ENCODE measurements around the gene SEC14L1.
"Not testable (repeated sequence)": the region's sequence is repeated elsewhere in the genome, so short reads cannot be mapped to it uniquely, and the experiment has no call there.

The SEC14L1 gene

GRCh38 chr17:77142689-77143088 is 1.9 kb downstream of the SEC14L1 start:
- H3K36me3 ChIP-seq (ENCODE audit: insufficient read depth, low read length) = peaks cover 16% of the 10 kb centered on the region; the same call in 1 of the 2 replicates
- peaks cover 33% of the 10 kb centered on the region for H3K4me1 ChIP-seq (ENCODE audit: insufficient read depth, low read length)
- no peak overlapping the region for H3K9ac ChIP-seq (ENCODE audit: low read depth, low read length)

GRCh38 chr17:77143306-77143705 is 2.5 kb downstream of the SEC14L1 start:
- Histone ChIP-seq H3K4me1 (ENCODE audit: insufficient read depth, low read length) (peaks cover 39% of the 10 kb centered on the region), H3K9me3 (ENCODE audit: control insufficient read depth, insufficient read depth, low read length) (no peaks in the 10 kb centered on the region), H3K36me3 (ENCODE audit: insufficient read depth, low read length) (peaks cover 16% of the 10 kb centered on the region; the same call in 1 of the 2 replicates), H3K9ac (ENCODE audit: low read depth, low read length) (no peak overlapping the region)

More at GRCh38 chr17:77142689-77143088, 1.9 kb downstream of the SEC14L1 start:
- H3K9me3 ChIP-seq (ENCODE audit: control insufficient read depth, insufficient read depth, low read length) = peaks cover 2% of the 10 kb centered on the region; the same call in 1 of the 2 replicates

GRCh38 chr17:77144227-77144626 is 3.5 kb downstream of the SEC14L1 start:
- H3K9me3 ChIP-seq (ENCODE audit: control insufficient read depth, insufficient read depth, low read length) = no peaks in the 10 kb centered on the region
- peaks cover 41% of the 10 kb centered on the region for H3K4me1 ChIP-seq (ENCODE audit: insufficient read depth, low read length)
- peaks cover 16% of the 10 kb centered on the region; the same call in 1 of the 2 replicates for H3K36me3 ChIP-seq (ENCODE audit: insufficient read depth, low read length)
- no peak overlapping the region for H3K9ac ChIP-seq (ENCODE audit: low read depth, low read length)

GRCh38 chr17:77145224-77145611 is 4.4 kb downstream of the SEC14L1 start:
- H3K4me1 ChIP-seq (ENCODE audit: insufficient read depth, low read length) = peaks cover 38% of the 10 kb centered on the region
- peaks cover 16% of the 10 kb centered on the region; the same call in 1 of the 2 replicates for H3K36me3 ChIP-seq (ENCODE audit: insufficient read depth, low read length)

GRCh38 chr17:77145612-77146245 is 5.0 kb downstream of the SEC14L1 start:
- Histone ChIP-seq H3K36me3 (ENCODE audit: insufficient read depth, low read length) (peaks cover 16% of the 10 kb centered on the region; the same call in 1 of the 2 replicates), H3K9me3 (ENCODE audit: control insufficient read depth, insufficient read depth, low read length) (no peaks in the 10 kb centered on the region), H3K4me1 (ENCODE audit: insufficient read depth, low read length) (peaks cover 38% of the 10 kb centered on the region), H3K9ac (ENCODE audit: low read depth, low read length) (no peak overlapping the region)

More at GRCh38 chr17:77145224-77145611, 4.4 kb downstream of the SEC14L1 start:
- Histone ChIP-seq H3K9me3 (ENCODE audit: control insufficient read depth, insufficient read depth, low read length) (no peaks in the 10 kb centered on the region), H3K9ac (ENCODE audit: low read depth, low read length) (no peak overlapping the region)

- no peak overlapping the region for H3K9ac ChIP-seq (ENCODE audit: low read depth, low read length)
- H3K4me1 ChIP-seq (ENCODE audit: insufficient read depth, low read length) = peaks cover 38% of the 10 kb centered on the region
- H3K36me3 ChIP-seq (ENCODE audit: insufficient read depth, low read length) = peaks cover 16% of the 10 kb centered on the region; the same call in 1 of the 2 replicates
- no peaks in the 10 kb centered on the region for H3K9me3 ChIP-seq (ENCODE audit: control insufficient read depth, insufficient read depth, low read length)
Observed at GRCh38 chr17:77146246-77146632, 5.5 kb downstream of the SEC14L1 start.

GRCh38 chr17:77146882-77147281 is 6.1 kb downstream of the SEC14L1 start:
- H3K36me3 ChIP-seq (ENCODE audit: insufficient read depth, low read length) = peaks cover 16% of the 10 kb centered on the region; the same call in 1 of the 2 replicates
- no peak overlapping the region for H3K9ac ChIP-seq (ENCODE audit: low read depth, low read length)
- H3K9me3 ChIP-seq (ENCODE audit: control insufficient read depth, insufficient read depth, low read length) = no peaks in the 10 kb centered on the region
- H3K4me1 ChIP-seq (ENCODE audit: insufficient read depth, low read length) = peaks cover 34% of the 10 kb centered on the region

- Histone ChIP-seq H3K36me3 (ENCODE audit: insufficient read depth, low read length) (peaks cover 16% of the 10 kb centered on the region; the same call in 1 of the 2 replicates), H3K4me1 (ENCODE audit: insufficient read depth, low read length) (peaks cover 31% of the 10 kb centered on the region), H3K9me3 (ENCODE audit: control insufficient read depth, insufficient read depth, low read length) (no peaks in the 10 kb centered on the region), H3K9ac (ENCODE audit: low read depth, low read length) (no peak overlapping the region)
Observed at GRCh38 chr17:77147357-77147801, 6.6 kb downstream of the SEC14L1 start.

- H3K9ac ChIP-seq (ENCODE audit: low read depth, low read length) = no peak overlapping the region
- peaks cover 31% of the 10 kb centered on the region for H3K4me1 ChIP-seq (ENCODE audit: insufficient read depth, low read length)
- H3K9me3 ChIP-seq (ENCODE audit: control insufficient read depth, insufficient read depth, low read length) = no peaks in the 10 kb centered on the region
- H3K36me3 ChIP-seq (ENCODE audit: insufficient read depth, low read length) = peaks cover 10% of the 10 kb centered on the region; the same call in 1 of the 2 replicates
Observed at GRCh38 chr17:77148077-77148939, 7.5 kb downstream of the SEC14L1 start.

- H3K36me3 ChIP-seq (ENCODE audit: insufficient read depth, low read length) = 0 out of 2 replicates have a peak, but pooled peaks cover 4% of the 10 kb centered on the region
- no peak overlapping the region for H3K9ac ChIP-seq (ENCODE audit: low read depth, low read length)
- H3K9me3 ChIP-seq (ENCODE audit: control insufficient read depth, insufficient read depth, low read length) = no peaks in the 10 kb centered on the region
- H3K4me1 ChIP-seq (ENCODE audit: insufficient read depth, low read length) = peaks cover 31% of the 10 kb centered on the region
Observed at GRCh38 chr17:77148940-77149510, 8.3 kb downstream of the SEC14L1 start.

GRCh38 chr17:77150196-77150595 is 9.4 kb downstream of the SEC14L1 start:
- Histone ChIP-seq H3K9ac (ENCODE audit: low read depth, low read length) (no peak overlapping the region), H3K36me3 (ENCODE audit: insufficient read depth, low read length) (no peaks in the 10 kb centered on the region), H3K9me3 (ENCODE audit: control insufficient read depth, insufficient read depth, low read length) (no peaks in the 10 kb centered on the region), H3K4me1 (ENCODE audit: insufficient read depth, low read length) (peaks cover 30% of the 10 kb centered on the region)

- Histone ChIP-seq H3K4me1 (ENCODE audit: insufficient read depth, low read length) (peaks cover 20% of the 10 kb centered on the region), H3K9ac (ENCODE audit: low read depth, low read length) (no peak overlapping the region), H3K36me3 (ENCODE audit: insufficient read depth, low read length) (no peaks in the 10 kb centered on the region), H3K9me3 (ENCODE audit: control insufficient read depth, insufficient read depth, low read length) (no peaks in the 10 kb centered on the region)
Observed at GRCh38 chr17:77151186-77151585, 10.4 kb downstream of the SEC14L1 start.

GRCh38 chr17:77152056-77152455 is 11.3 kb downstream of the SEC14L1 start:
- H3K4me1 ChIP-seq (ENCODE audit: insufficient read depth, low read length) = peaks cover 15% of the 10 kb centered on the region
- H3K9ac ChIP-seq (ENCODE audit: low read depth, low read length); H3K9me3 ChIP-seq (ENCODE audit: control insufficient read depth, insufficient read depth, low read length); H3K36me3 ChIP-seq (ENCODE audit: insufficient read depth, low read length): not testable (repeated sequence)

- Histone ChIP-seq H3K4me1 (ENCODE audit: insufficient read depth, low read length) (0 out of 2 replicates have a peak, but pooled peaks cover under 1% of the 10 kb centered on the region), H3K9me3 (ENCODE audit: control insufficient read depth, insufficient read depth, low read length) (no peaks in the 10 kb centered on the region), H3K9ac (ENCODE audit: low read depth, low read length) (no peak overlapping the region), H3K36me3 (ENCODE audit: insufficient read depth, low read length) (no peaks in the 10 kb centered on the region)
Observed at GRCh38 chr17:77153472-77153871, 12.7 kb downstream of the SEC14L1 start.

All from ES-I3 (cell line).